Measurements from ENCODE around the gene LSAMP. TPM values are rescaled to one million over a fixed set of nuclear protein-coding genes. Genes with fewer than 3 reads are reported as not detected.

Gene LSAMP
- total and polyA plus RNA-seq, 2 of the 13 experiments (the other 11 are each of a cell fraction or from before 2014, with no cell fraction given), result not detected

GRCh38 chr3:115783938-115784738 is 661.1 kb downstream of the LSAMP start (continued):
- TF ChIP-seq AFF4 (CRISPR knock-in tag; IDR thresholded peaks at IDR 0.05) (0 out of 2 replicates have a peak, but pooled peaks have one; percentile 76), CEBPG (CRISPR knock-in tag; IDR thresholded peaks at IDR 0.05) (peak; percentile 26; the same call in 1 of the 2 replicates), KLF6 (CRISPR knock-in tag; IDR thresholded peaks at IDR 0.05) (peak; percentile 42; the same call in 1 of the 2 replicates), NFE2 (CRISPR knock-in tag; IDR thresholded peaks at IDR 0.05) (no peak), DPF2 (CRISPR knock-in tag; IDR thresholded peaks at IDR 0.05; ENCODE audit: borderline replicate concordance, low read depth) (no peak), ZNF746 (CRISPR knock-in tag; IDR thresholded peaks at IDR 0.05) (no peak; the same call in 1 of the 2 replicates), ZNF17 (CRISPR knock-in tag; IDR thresholded peaks at IDR 0.05) (no peak), ZNF781 (CRISPR knock-in tag; IDR thresholded peaks at IDR 0.05; ENCODE audit: borderline replicate concordance, not compliant biosample characterization) (no peak), ZSCAN29 (CRISPR knock-in tag; conservative IDR thresholded peaks at IDR 0.05) (0 out of 2 replicates have a peak, but pooled peaks have one; percentile 50), SMYD3 (CRISPR knock-in tag; IDR thresholded peaks at IDR 0.05) (peak; percentile 69; the same call in 1 of the 2 replicates), ZNF784 (CRISPR knock-in tag; IDR thresholded peaks at IDR 0.05; ENCODE audit: borderline replicate concordance) (no peak; the same call in 1 of the 2 replicates), ZNF484 (CRISPR knock-in tag; IDR thresholded peaks at IDR 0.05; ENCODE audit: borderline replicate concordance, low read depth) (no peak), SRSF4 (IDR thresholded peaks at IDR 0.05; ENCODE audit: low read depth, low read length, poor library complexity, severe bottlenecking) (no peak), ZNF567 (CRISPR knock-in tag; IDR thresholded peaks at IDR 0.05; ENCODE audit: borderline replicate concordance) (no peak; the same call in 1 of the 2 replicates), SNAPC4 (CRISPR knock-in tag; IDR thresholded peaks at IDR 0.05) (no peak), PBX2 (CRISPR knock-in tag; IDR thresholded peaks at IDR 0.05) (no peak), ATM (IDR thresholded peaks at IDR 0.05; ENCODE audit: borderline replicate concordance) (no peak)

Measured in HepG2 (cell line).